GM12878 (cell line): ENCODE data around the gene SLC6A1. TPM values are rescaled to one million over a fixed set of nuclear protein-coding genes. Genes with fewer than 3 reads are reported as not detected.

ENCODE experiments used
- ATAC-seq: fragments of 200-7000 bp; cut with Tn5 transposase; 3 replicates; pipeline ENCODE4 v1.9.1; 2020; ENCODE audit warnings: mild to moderate bottlenecking, moderate library complexity
- BruUV-seq: library from RNA; stranded (reverse); fragments of 400-500 nt; replicated peaks from 2 replicates; lab custom pipeline; 2021; lab: Mats Ljungman, UMichigan
- CTCF ChIA-PET: fragments of 300-600 bp; sonication (Branson Sonifier 250); formaldehyde crosslinking; extraction: SDS; loops from one replicate; lab custom pipeline; 2021; ENCODE audit warnings: inconsistent platforms; lab: Yijun Ruan, JAX
- POLR2A ChIA-PET: fragments of 350-600 bp; formaldehyde crosslinking; extraction: SDS; loops from one replicate; lab custom pipeline; 2021; ENCODE audit warnings: inconsistent platforms; lab: Charles Lee
- RAD21 ChIA-PET: fragments of 300-600 bp; sonication (Branson Sonifier 250); formaldehyde crosslinking; loops from one replicate; lab custom pipeline; 2023; ENCODE audit warnings: antibody characterized with exemption; ENCODE audit not compliant: unreplicated experiment; lab: Charles Lee
- SMC1A ChIA-PET: fragments of 300-600 bp; sonication (Branson Sonifier 250); formaldehyde crosslinking; loops from one replicate; lab custom pipeline; 2023; ENCODE audit not compliant: unreplicated experiment, uncharacterized antibody; lab: Charles Lee
- DNase-seq: peaks from one replicate; pipeline ENCODE4 v3.0.0-alpha.2; 2011; ENCODE audit warnings: low read depth, low spot score
- FAIRE-seq: peaks from 3 replicates; lab custom pipeline; 2011; peaks lifted over from hg19 to GRCh38; lab: Jason Lieb, UNC
- H2AFZ ChIP-seq: 2 replicates; pipeline ENCODE4 v1.6.0; 2011; ENCODE audit warnings: low read depth, low read length, control low read depth; ENCODE audit not compliant: control insufficient read depth
- H3K27ac ChIP-seq: 2 replicates; pipeline ENCODE4 v1.5.1; 2011; ENCODE audit warnings: control low read depth; ENCODE audit not compliant: control insufficient read depth, insufficient read depth
- H3K27me3 ChIP-seq, 2 experiments: replicated peaks in 1 of 2; 2 replicates each; pipeline versions ENCODE4 v1.6.0 to v1.6.1; 2011; ENCODE audit warnings: low read length in 1 of 2; ENCODE audit not compliant: control insufficient read depth in 2 of 2, insufficient read depth in 2 of 2
- H3K36me3 ChIP-seq, 2 experiments: 2 replicates each; pipeline ENCODE4 v1.5.1; 2011; ENCODE audit warnings: low read length in 1 of 2; ENCODE audit not compliant: control insufficient read depth in 2 of 2, insufficient read depth in 2 of 2
- H3K4me1 ChIP-seq: 2 replicates; pipeline ENCODE4 v1.6.1; 2011; ENCODE audit warnings: mild to moderate bottlenecking, low read length, moderate library complexity, mixed read lengths; ENCODE audit not compliant: control insufficient read depth, insufficient read depth
- H3K4me2 ChIP-seq: 2 replicates; pipeline ENCODE4 v1.6.0; 2011; ENCODE audit warnings: control low read depth; ENCODE audit not compliant: control insufficient read depth, insufficient read depth
- H3K4me3 ChIP-seq: fragments of 200-600 bp; sonication (generic); 2 replicates; pipeline ENCODE4 v1.5.1; 2016
- H3K79me2 ChIP-seq: 2 replicates; pipeline ENCODE4 v1.6.0; 2011; ENCODE audit warnings: low read length; ENCODE audit not compliant: control insufficient read depth, insufficient read depth
- H3K9ac ChIP-seq: 2 replicates; pipeline ENCODE4 v1.8.0; 2011; ENCODE audit warnings: low read length, control low read depth, mixed read lengths; ENCODE audit not compliant: control insufficient read depth, insufficient read depth
- H3K9me3 ChIP-seq: replicated peaks from 3 replicates; pipeline ENCODE4 v1.5.1; 2011; ENCODE audit warnings: mild to moderate bottlenecking, low read length; ENCODE audit not compliant: control insufficient read depth, insufficient read depth
- H4K20me1 ChIP-seq: 2 replicates; pipeline ENCODE4 v1.6.0; 2011; ENCODE audit not compliant: control insufficient read depth, insufficient read depth
- CEBPB ChIP-seq, 2 experiments: fragments of 150-350 bp in 1 of 2; IDR thresholded peaks; 2 replicates each; pipeline ENCODE4 v1.6.1; 2012 to 2014; ENCODE audit warnings: low read depth in 2 of 2, low read length in 2 of 2, borderline replicate concordance in 1 of 2, inconsistent platforms in 1 of 2
- CREB1 ChIP-seq: IDR thresholded peaks from 2 replicates; pipeline ENCODE4 v1.6.1; 2012; ENCODE audit warnings: low read depth, mild to moderate bottlenecking, inconsistent platforms
- ESRRA ChIP-seq: IDR thresholded peaks from 2 replicates; pipeline ENCODE4 v1.6.1; 2012; ENCODE audit warnings: mild to moderate bottlenecking, low read length, improper control_type of control experiment
- FOS ChIP-seq: IDR thresholded peaks from 3 replicates; pipeline ENCODE4 v1.6.1; 2011; ENCODE audit warnings: borderline replicate concordance; ENCODE audit not compliant: insufficient read length; ENCODE audit errors: extremely low read depth
- GABPA ChIP-seq: IDR thresholded peaks from 2 replicates; pipeline ENCODE4 v1.6.1; 2014; ENCODE audit warnings: antibody characterized with exemption, low read depth, mild to moderate bottlenecking, inconsistent platforms
- IRF4 ChIP-seq: IDR thresholded peaks from 2 replicates; pipeline ENCODE4 v1.6.1; 2011; ENCODE audit warnings: low read depth, low read length
- NRF1 ChIP-seq: conservative IDR thresholded peaks from 2 replicates; pipeline ENCODE4 v1.6.1; 2011; ENCODE audit warnings: mild to moderate bottlenecking, low read depth, low read length, improper control_type of control experiment
- PML ChIP-seq: IDR thresholded peaks from 2 replicates; pipeline ENCODE4 v1.6.1; 2012; ENCODE audit warnings: low read length, inconsistent platforms
- RELA ChIP-seq: fragments of 450-650 bp; IDR thresholded peaks from 2 replicates; pipeline ENCODE4 v1.8.0; 2014; ENCODE audit warnings: borderline replicate concordance; ENCODE audit not compliant: partially characterized antibody
- SMAD5 ChIP-seq: IDR thresholded peaks from 2 replicates; pipeline ENCODE4 v1.6.1; 2016; ENCODE audit warnings: antibody characterized with exemption, low read depth
- SP1 ChIP-seq: IDR thresholded peaks from one replicate; pipeline ENCODE4 v1.6.1; 2011; ENCODE audit warnings: low read depth, low read length
- SUPT20H ChIP-seq: IDR thresholded peaks from 2 replicates; pipeline ENCODE4 v1.6.1; 2011; ENCODE audit warnings: low read depth, mild to moderate bottlenecking, low read length, moderate library complexity, borderline replicate concordance; ENCODE audit not compliant: control insufficient read depth
- SUZ12 ChIP-seq: fragments of 200-600 bp; sonication (generic); IDR thresholded peaks from one replicate; pipeline ENCODE4 v1.6.1; 2018; ENCODE audit warnings: antibody characterized with exemption, mild to moderate bottlenecking; ENCODE audit not compliant: unreplicated experiment
- ZNF274 ChIP-seq: IDR thresholded peaks from one replicate; pipeline ENCODE4 v1.8.0; 2011; ENCODE audit not compliant: insufficient read length, insufficient read depth
- ZSCAN29 ChIP-seq: fragments of 450-650 bp; IDR thresholded peaks from 2 replicates; pipeline ENCODE4 v1.6.1; 2017; ENCODE audit warnings: mild to moderate bottlenecking, moderate library complexity
- ZZZ3 ChIP-seq: IDR thresholded peaks from 2 replicates; pipeline ENCODE4 v1.6.1; 2011; ENCODE audit warnings: low read depth; ENCODE audit not compliant: control insufficient read depth, insufficient read length
- WGBS: methylation state at CpG from one replicate; pipeline ENCODE4 v1.1.6; 2016; ENCODE audit warnings: low lambda C conversion rate; ENCODE audit not compliant: insufficient replicate concordance, insufficient coverage; ENCODE audit errors: missing lambda C conversion rate; 5-methylcytosine and 5-hydroxymethylcytosine counted together
- in situ Hi-C: fragments of 300-500 bp; cut with MboI; formaldehyde crosslinking; loops from 9 replicates; pipeline ENCODE4 v1.14.3; 2018; ENCODE audit warnings: mixed read lengths
- intact Hi-C: fragments of 100-400 bp; cut with micrococcal nuclease; formaldehyde crosslinking; loops from one replicate; pipeline ENCODE4 v1.14.2; 2022; ENCODE audit not compliant: unreplicated experiment
- polyA plus RNA-seq, 11 experiments: library from polyadenylated mRNA; depleted of rRNA in 4 of 11; unstranded in 6 of 11; stranded (reverse) in 5 of 11; fragments of >200 nt; fragmentation: Nextera tagmentation in 4 of 11; fragmentation: Illumina TruSeq in 1 of 11; extraction: Ambion mirVana in 4 of 11; extraction: Trizol in 1 of 11; gene quantifications; 1 replicate in 1 of 11; 2 replicates in 10 of 11; pipeline versions ENCODE4 v1.2.1 to v1.2.3, GENCODE V29; 2011 to 2016; ENCODE audit warnings: inconsistent platforms in 2 of 11, missing spikeins in 2 of 11, low read depth in 1 of 11
- total RNA-seq, 4 experiments: library from RNA; depleted of rRNA in 3 of 4; stranded (reverse); fragments of >200 nt in 3 of 4; fragmentation: Illumina TruSeq in 1 of 4; extraction: Trizol in 1 of 4; gene quantifications; 2 replicates each; pipeline versions ENCODE4 v1.2.1 to v1.2.3, GENCODE V29; 2013 to 2021
- TF ChIP-seq, protein P1 (sequence below): fragments of 450-650 bp; formaldehyde crosslinking; IDR thresholded peaks from 2 replicates; pipeline ENCODE4 v1.4.0; 2022; ENCODE audit warnings: mild to moderate bottlenecking, moderate library complexity
- TF ChIP-seq, protein P2 (sequence below): IDR thresholded peaks from 2 replicates; pipeline ENCODE4 v1.6.1; 2012; ENCODE audit warnings: low read depth, low read length, improper control_type of control experiment
- TF ChIP-seq, protein P3 (sequence below): fragments of 450-650 bp; IDR thresholded peaks from 2 replicates; pipeline ENCODE4 v1.6.1; 2017; ENCODE audit warnings: mild to moderate bottlenecking, moderate library complexity

Gene SLC6A1
- total and polyA plus RNA-seq, 10 of the 15 experiments (the other 5 are each of a cell fraction or from before 2014, with no cell fraction given), result not detected

DNA sequence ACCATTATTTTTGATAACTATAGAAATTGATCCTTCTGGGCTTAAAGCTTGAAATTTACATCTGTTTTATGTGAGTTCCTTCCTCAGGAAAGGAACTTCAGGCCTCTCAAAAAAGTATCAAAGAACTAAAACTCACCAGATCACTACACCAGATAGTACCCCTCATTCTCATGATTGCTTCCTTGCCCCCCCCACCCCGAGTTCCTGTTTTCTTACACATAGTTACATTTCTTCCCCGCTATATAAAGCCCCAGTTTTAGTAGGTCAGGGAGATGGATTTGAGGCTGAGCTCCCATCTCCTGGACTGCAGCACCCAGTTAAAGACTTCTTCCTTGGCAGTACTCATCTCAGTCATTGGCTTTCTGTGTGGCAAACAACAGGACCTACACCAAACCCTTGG, 81.5 kb downstream of the SLC6A1 start (continued):
- TF ChIP-seq, protein P1, sequence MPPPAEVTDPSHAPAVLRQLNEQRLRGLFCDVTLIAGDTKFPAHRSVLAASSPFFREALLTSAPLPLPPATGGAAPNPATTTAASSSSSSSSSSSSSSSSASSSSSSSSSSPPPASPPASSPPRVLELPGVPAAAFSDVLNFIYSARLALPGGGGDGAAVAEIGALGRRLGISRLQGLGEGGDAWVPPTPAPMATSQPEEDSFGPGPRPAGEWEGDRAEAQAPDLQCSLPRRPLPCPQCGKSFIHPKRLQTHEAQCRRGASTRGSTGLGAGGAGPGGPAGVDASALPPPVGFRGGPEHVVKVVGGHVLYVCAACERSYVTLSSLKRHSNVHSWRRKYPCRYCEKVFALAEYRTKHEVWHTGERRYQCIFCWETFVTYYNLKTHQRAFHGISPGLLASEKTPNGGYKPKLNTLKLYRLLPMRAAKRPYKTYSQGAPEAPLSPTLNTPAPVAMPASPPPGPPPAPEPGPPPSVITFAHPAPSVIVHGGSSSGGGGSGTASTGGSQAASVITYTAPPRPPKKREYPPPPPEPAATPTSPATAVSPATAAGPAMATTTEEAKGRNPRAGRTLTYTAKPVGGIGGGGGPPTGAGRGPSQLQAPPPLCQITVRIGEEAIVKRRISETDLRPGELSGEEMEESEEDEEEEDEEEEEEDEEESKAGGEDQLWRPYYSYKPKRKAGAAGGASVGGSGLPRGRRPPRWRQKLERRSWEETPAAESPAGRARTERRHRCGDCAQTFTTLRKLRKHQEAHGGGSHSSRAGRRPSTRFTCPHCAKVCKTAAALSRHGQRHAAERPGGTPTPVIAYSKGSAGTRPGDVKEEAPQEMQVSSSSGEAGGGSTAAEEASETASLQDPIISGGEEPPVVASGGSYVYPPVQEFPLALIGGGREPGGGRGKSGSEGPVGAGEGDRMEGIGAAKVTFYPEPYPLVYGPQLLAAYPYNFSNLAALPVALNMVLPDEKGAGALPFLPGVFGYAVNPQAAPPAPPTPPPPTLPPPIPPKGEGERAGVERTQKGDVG (CRISPR knock-in tag), result no peak
- TF ChIP-seq CEBPB (IDR thresholded peaks at IDR 0.05; ENCODE audit: borderline replicate concordance in 1 of 2, low read depth in 2 of 2, low read length in 2 of 2), result no peak
- TF ChIP-seq CREB1, result no peak
- TF ChIP-seq ZZZ3, result no peak
- no peak for TF ChIP-seq SUPT20H

DNA sequence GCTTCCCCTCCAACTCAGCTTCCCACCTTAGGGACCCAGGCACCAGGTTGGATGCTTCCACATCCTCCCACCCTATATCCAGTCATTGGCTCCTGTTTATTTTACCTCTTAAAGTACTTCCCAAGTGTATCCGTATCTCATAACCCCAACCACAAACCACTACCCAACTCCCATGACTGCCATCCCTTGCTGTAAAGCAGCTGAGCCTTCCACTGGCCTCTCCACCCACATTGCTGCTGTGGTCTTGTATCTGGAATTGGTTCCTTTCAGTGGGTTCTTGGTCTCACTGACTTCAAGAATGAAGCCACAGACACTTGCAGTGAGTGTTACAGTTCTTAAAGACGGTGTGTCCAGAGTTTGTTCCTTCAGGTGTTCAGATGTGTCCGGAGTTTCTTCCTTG, 81.9 kb downstream of the SLC6A1 start:
- DNase-seq (no peak), FAIRE-seq (no peak), ATAC-seq (no peak)
- in situ Hi-C loops (no loop called here), intact Hi-C loops (no loop called here)
- 26% methylated on average over 3 of the region's 3 CpGs for WGBS
- no peak overlapping the region for H3K4me2 ChIP-seq
- POLR2A ChIA-PET, result no interaction called here
- H3K79me2 ChIP-seq, result no peaks in the 10 kb centered on the region
- SMC1A ChIA-PET, result no interaction called here
- CTCF ChIA-PET, result no interaction called here
- RAD21 ChIA-PET, result no interaction called here
- H2AFZ ChIP-seq, result no peak overlapping the region
- H3K4me3 ChIP-seq, result no peak overlapping the region
- no peak overlapping the region for H3K27ac ChIP-seq
- H4K20me1 ChIP-seq, result no peaks in the 10 kb centered on the region
- no TSS peak for BruUV-seq
- H3K9me3 ChIP-seq, result no peaks in the 10 kb centered on the region; the same call in 2 of the 3 replicates
- H3K4me1 ChIP-seq, result no peaks in the 10 kb centered on the region
- H3K36me3 ChIP-seq, result no peaks in the 10 kb centered on the region
- H3K27me3 ChIP-seq, result no peaks in the 10 kb centered on the region
- H3K9ac ChIP-seq, result no peak overlapping the region
- TF ChIP-seq SP1 (no peak), ZSCAN29 (no peak), ZNF274 (no peak), ESRRA (no peak), PML (no peak), RELA (no peak), SMAD5 (no peak), IRF4 (no peak), SUZ12 (no peak), GABPA (no peak), FOS (no peak), NRF1 (no peak)
- TF ChIP-seq, protein P2, sequence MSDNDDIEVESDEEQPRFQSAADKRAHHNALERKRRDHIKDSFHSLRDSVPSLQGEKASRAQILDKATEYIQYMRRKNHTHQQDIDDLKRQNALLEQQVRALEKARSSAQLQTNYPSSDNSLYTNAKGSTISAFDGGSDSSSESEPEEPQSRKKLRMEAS, result no peak
- TF ChIP-seq, protein P3, sequence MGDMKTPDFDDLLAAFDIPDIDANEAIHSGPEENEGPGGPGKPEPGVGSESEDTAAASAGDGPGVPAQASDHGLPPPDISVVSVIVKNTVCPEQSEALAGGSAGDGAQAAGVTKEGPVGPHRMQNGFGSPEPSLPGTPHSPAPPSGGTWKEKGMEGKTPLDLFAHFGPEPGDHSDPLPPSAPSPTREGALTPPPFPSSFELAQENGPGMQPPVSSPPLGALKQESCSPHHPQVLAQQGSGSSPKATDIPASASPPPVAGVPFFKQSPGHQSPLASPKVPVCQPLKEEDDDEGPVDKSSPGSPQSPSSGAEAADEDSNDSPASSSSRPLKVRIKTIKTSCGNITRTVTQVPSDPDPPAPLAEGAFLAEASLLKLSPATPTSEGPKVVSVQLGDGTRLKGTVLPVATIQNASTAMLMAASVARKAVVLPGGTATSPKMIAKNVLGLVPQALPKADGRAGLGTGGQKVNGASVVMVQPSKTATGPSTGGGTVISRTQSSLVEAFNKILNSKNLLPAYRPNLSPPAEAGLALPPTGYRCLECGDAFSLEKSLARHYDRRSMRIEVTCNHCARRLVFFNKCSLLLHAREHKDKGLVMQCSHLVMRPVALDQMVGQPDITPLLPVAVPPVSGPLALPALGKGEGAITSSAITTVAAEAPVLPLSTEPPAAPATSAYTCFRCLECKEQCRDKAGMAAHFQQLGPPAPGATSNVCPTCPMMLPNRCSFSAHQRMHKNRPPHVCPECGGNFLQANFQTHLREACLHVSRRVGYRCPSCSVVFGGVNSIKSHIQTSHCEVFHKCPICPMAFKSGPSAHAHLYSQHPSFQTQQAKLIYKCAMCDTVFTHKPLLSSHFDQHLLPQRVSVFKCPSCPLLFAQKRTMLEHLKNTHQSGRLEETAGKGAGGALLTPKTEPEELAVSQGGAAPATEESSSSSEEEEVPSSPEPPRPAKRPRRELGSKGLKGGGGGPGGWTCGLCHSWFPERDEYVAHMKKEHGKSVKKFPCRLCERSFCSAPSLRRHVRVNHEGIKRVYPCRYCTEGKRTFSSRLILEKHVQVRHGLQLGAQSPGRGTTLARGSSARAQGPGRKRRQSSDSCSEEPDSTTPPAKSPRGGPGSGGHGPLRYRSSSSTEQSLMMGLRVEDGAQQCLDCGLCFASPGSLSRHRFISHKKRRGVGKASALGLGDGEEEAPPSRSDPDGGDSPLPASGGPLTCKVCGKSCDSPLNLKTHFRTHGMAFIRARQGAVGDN, result no peak
